Activated CD4-positive, alpha-beta T cell treated with anti-CD3 and anti-CD28 coated beads for 1 hour (primary cell): ENCODE results near the gene PLA2G4A.

Experiments used
- DNase-seq: peaks from one replicate; pipeline ENCODE4 v3.0.0-alpha.2; 2020

The PLA2G4A gene

GRCh38 chr1:186978596-186979556 lies 150.1 kb downstream of the PLA2G4A start:
- DNase-seq: no peak

- DNase-seq: no peak
These were observed 151.7 kb downstream of the PLA2G4A start for GRCh38 chr1:186980400-186980799.

- no peak for DNase-seq
These were observed 153.4 kb downstream of the PLA2G4A start for GRCh38 chr1:186982116-186982515.

GRCh38 chr1:186983327-186983726 lies 154.6 kb downstream of the PLA2G4A start:
- DNase-seq: no peak

GRCh38 chr1:186984959-186985358 lies 156.2 kb downstream of the PLA2G4A start:
- no peak for DNase-seq

GRCh38 chr1:186985889-186986491 lies 157.2 kb downstream of the PLA2G4A start:
- no peak for DNase-seq

GRCh38 chr1:186987065-186987464 lies 158.3 kb downstream of the PLA2G4A start:
- no peak for DNase-seq

- DNase-seq: no peak
These were observed 159.0 kb downstream of the PLA2G4A start for GRCh38 chr1:186987769-186988168.

GRCh38 chr1:186993996-186994395 lies 165.2 kb downstream of the PLA2G4A start:
- DNase-seq: no peak

GRCh38 chr1:186994897-186995296 lies 166.1 kb downstream of the PLA2G4A start:
- DNase-seq: no peak

- DNase-seq: no peak
These were observed 168.1 kb downstream of the PLA2G4A start for GRCh38 chr1:186996816-186997215.

GRCh38 chr1:186997877-186998276 lies 169.1 kb downstream of the PLA2G4A start:
- DNase-seq: no peak

- no peak for DNase-seq
These were observed 170.8 kb downstream of the PLA2G4A start for GRCh38 chr1:186999506-186999905.

- DNase-seq: no peak
These were observed 172.6 kb downstream of the PLA2G4A start for GRCh38 chr1:187001198-187001889.

- DNase-seq: no peak
These were observed 174.6 kb downstream of the PLA2G4A start for GRCh38 chr1:187003353-187003752.

GRCh38 chr1:187006896-187007295 lies 178.1 kb downstream of the PLA2G4A start:
- DNase-seq: no peak

GRCh38 chr1:187009320-187009719 lies 180.6 kb downstream of the PLA2G4A start:
- DNase-seq: no peak

- DNase-seq: no peak
These were observed 182.0 kb downstream of the PLA2G4A start for GRCh38 chr1:187010571-187011309.

- no peak for DNase-seq
These were observed 184.9 kb downstream of the PLA2G4A start for GRCh38 chr1:187013582-187014200.

- no peak for DNase-seq
These were observed 189.5 kb downstream of the PLA2G4A start for GRCh38 chr1:187018291-187018690.

GRCh38 chr1:187027253-187027652 lies 198.5 kb downstream of the PLA2G4A start:
- no peak for DNase-seq

GRCh38 chr1:187032316-187032981 lies 203.7 kb downstream of the PLA2G4A start:
- DNase-seq: no peak
